A673 (cell line): ENCODE data around the gene GCSH.

ENCODE experiments used
- EZH2 ChIP-seq: fragments of 200-600 bp; sonication (generic); IDR thresholded peaks from 2 replicates; pipeline ENCODE4 v1.6.1; 2017; ENCODE audit warnings: borderline replicate concordance, low read depth, mild to moderate bottlenecking, mixed read lengths, antibody characterized with exemption, low read length; ENCODE audit not compliant: poor library complexity, severe bottlenecking
- TF ChIP-seq, protein P1 (sequence below): fragments of 300-800, 200-600 bp; sonication (generic); conservative IDR thresholded peaks from 2 replicates; pipeline ENCODE4 v1.5.1; 2017; ENCODE audit warnings: low read depth, mild to moderate bottlenecking, antibody characterized with exemption, low read length, moderate library complexity, mixed read lengths

DNA sequence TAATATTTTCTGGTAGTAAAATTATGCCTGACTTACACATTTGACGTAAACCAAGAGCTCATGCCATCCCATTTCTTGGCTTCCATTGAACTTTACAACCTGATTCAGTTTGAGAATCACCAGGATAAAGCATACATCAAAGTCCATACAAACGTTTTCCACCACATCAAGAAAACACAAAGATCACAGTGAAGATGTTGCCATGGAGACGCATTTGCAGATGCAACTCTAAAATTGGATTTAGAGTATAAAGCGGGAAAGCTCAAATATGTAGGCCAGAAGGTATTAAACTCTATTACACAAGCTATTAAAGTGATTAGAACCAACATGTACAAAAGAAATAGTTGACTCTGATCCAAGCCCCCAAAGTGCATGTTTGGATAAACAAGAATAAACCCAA lies 29.5 kb downstream of the GCSH start:
- TF ChIP-seq, protein P1, sequence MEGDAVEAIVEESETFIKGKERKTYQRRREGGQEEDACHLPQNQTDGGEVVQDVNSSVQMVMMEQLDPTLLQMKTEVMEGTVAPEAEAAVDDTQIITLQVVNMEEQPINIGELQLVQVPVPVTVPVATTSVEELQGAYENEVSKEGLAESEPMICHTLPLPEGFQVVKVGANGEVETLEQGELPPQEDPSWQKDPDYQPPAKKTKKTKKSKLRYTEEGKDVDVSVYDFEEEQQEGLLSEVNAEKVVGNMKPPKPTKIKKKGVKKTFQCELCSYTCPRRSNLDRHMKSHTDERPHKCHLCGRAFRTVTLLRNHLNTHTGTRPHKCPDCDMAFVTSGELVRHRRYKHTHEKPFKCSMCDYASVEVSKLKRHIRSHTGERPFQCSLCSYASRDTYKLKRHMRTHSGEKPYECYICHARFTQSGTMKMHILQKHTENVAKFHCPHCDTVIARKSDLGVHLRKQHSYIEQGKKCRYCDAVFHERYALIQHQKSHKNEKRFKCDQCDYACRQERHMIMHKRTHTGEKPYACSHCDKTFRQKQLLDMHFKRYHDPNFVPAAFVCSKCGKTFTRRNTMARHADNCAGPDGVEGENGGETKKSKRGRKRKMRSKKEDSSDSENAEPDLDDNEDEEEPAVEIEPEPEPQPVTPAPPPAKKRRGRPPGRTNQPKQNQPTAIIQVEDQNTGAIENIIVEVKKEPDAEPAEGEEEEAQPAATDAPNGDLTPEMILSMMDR: no peak
- no peak for TF ChIP-seq EZH2
